Right atrium auricular region (tissue), 2 donors: Measurements from ENCODE around the gene ALDH2. TPM values are rescaled to one million over a fixed set of nuclear protein-coding genes. Genes with fewer than 3 reads are reported as not detected.
A peak's percentile ranks its signal among the peaks of the same experiment; 100 is the strongest.

ENCODE experiments used
- DNase-seq: peaks from one replicate; pipeline ENCODE4 v3.0.0-alpha.2; 2019; ENCODE audit warnings: low spot score
- H3K27ac ChIP-seq, 2 donors: fragments of 200-600 bp; sonication (generic); 1 replicate in 1 of 2; 2 replicates in 1 of 2; pipeline ENCODE4 v1.5.1; 2016 to 2019
- H3K27me3 ChIP-seq, 2 donors: fragments of 200-600 bp; sonication (generic); one replicate each; pipeline versions ENCODE4 v1.5.1 to v1.6.0; 2017 to 2019
- H3K36me3 ChIP-seq: fragments of 200-600 bp; sonication (generic); one replicate; pipeline ENCODE4 v1.5.1; 2016
- H3K4me1 ChIP-seq, 2 donors: fragments of 200-600 bp; sonication (generic); one replicate each; pipeline versions ENCODE4 v1.5.1 to v1.6.0; 2017 to 2019
- H3K4me3 ChIP-seq, 2 donors: fragments of 200-600 bp; sonication (generic); 1 replicate in 1 of 2; 2 replicates in 1 of 2; pipeline ENCODE4 v1.5.1; 2017 to 2019; ENCODE audit warnings: mild to moderate bottlenecking in 1 of 2, moderate library complexity in 1 of 2
- H3K9me3 ChIP-seq, 2 donors: fragments of 200-600 bp; sonication (generic); one replicate each; pipeline ENCODE4 v1.5.1; 2019
- CTCF ChIP-seq, 2 donors: fragments of 200-600 bp; sonication (generic); IDR thresholded peaks; one replicate each; pipeline ENCODE4 v1.5.1; 2019; ENCODE audit warnings: antibody characterized with exemption in 2 of 2
- total RNA-seq, 2 donors: library from RNA; depleted of rRNA; stranded (reverse); fragments of >200 nt; gene quantifications; one replicate each; pipeline ENCODE4 v1.1.0, GENCODE V29; 2016

The ALDH2 gene
- total RNA-seq, 2 donors from 2014 or later, result 157 to 158 TPM

- H3K4me1 ChIP-seq, result peaks cover 0 to 9% of the 10 kb centered on the region in 2 donors
- H3K9me3 ChIP-seq, result peaks cover 0 to 5% of the 10 kb centered on the region in 2 donors
- H3K27me3 ChIP-seq, result no peaks in the 10 kb centered on the region
- DNase-seq, result no peak
- peaks cover 58% of the 10 kb centered on the region for H3K36me3 ChIP-seq
- no peak overlapping the region for H3K4me3 ChIP-seq
- no peak overlapping the region for H3K27ac ChIP-seq
- TF ChIP-seq CTCF (IDR thresholded peaks at IDR 0.05), result no peak
Measured at GRCh38 chr12:111784953-111785352, 18.2 kb downstream of the ALDH2 start.

GRCh38 chr12:111785651-111786050, 18.9 kb downstream of the ALDH2 start:
- peaks cover 65% of the 10 kb centered on the region for H3K36me3 ChIP-seq
- no peak overlapping the region for H3K4me3 ChIP-seq
- peaks cover 0 to 9% of the 10 kb centered on the region in 2 donors for H3K4me1 ChIP-seq
- TF ChIP-seq CTCF (IDR thresholded peaks at IDR 0.05), result no peak
- no peaks in the 10 kb centered on the region for H3K27me3 ChIP-seq
- H3K27ac ChIP-seq, result no peak overlapping the region
- no peak for DNase-seq
- H3K9me3 ChIP-seq, result peaks cover 0 to 5% of the 10 kb centered on the region in 2 donors

- DNase-seq, result no peak
- no peak overlapping the region for H3K27ac ChIP-seq
- H3K36me3 ChIP-seq, result peaks cover 79% of the 10 kb centered on the region
- peaks cover 0 to 24% of the 10 kb centered on the region in 2 donors for H3K4me1 ChIP-seq
- no peaks in the 10 kb centered on the region for H3K27me3 ChIP-seq
- TF ChIP-seq CTCF (IDR thresholded peaks at IDR 0.05), result peak in 1 of 2 donors; percentile 63
- H3K9me3 ChIP-seq, result no peaks in the 10 kb centered on the region
- no peak overlapping the region for H3K4me3 ChIP-seq
Measured at GRCh38 chr12:111788178-111788654, 21.5 kb downstream of the ALDH2 start.

GRCh38 chr12:111789779-111790178, 23.0 kb downstream of the ALDH2 start:
- peaks cover 77% of the 10 kb centered on the region for H3K36me3 ChIP-seq
- H3K9me3 ChIP-seq, result no peaks in the 10 kb centered on the region
- peaks cover 0 to 24% of the 10 kb centered on the region in 2 donors for H3K4me1 ChIP-seq
- H3K27ac ChIP-seq, result no peak overlapping the region
- no peak for DNase-seq
- no peaks in the 10 kb centered on the region for H3K27me3 ChIP-seq
- no peak for TF ChIP-seq CTCF (IDR thresholded peaks at IDR 0.05)
- no peak overlapping the region for H3K4me3 ChIP-seq

GRCh38 chr12:111791507-111791906, 24.8 kb downstream of the ALDH2 start:
- TF ChIP-seq CTCF (IDR thresholded peaks at IDR 0.05), result no peak
- no peak for DNase-seq
- Histone ChIP-seq H3K4me3 (no peak overlapping the region), H3K36me3 (peaks cover 69% of the 10 kb centered on the region), H3K27ac (peak overlapping the region; percentile 74 to 91), H3K27me3 (no peaks in the 10 kb centered on the region), H3K9me3 (no peaks in the 10 kb centered on the region), H3K4me1 (peaks cover 0 to 24% of the 10 kb centered on the region in 2 donors)
